HepG2 (cell line): ENCODE results near the gene MEI1. TPM values are rescaled to one million over a fixed set of nuclear protein-coding genes. Genes with fewer than 3 reads are reported as not detected.

Source experiments
- GTF2F1 ChIP-seq: fragments of 150-350 bp; IDR thresholded peaks from 2 replicates; pipeline ENCODE4 v1.6.1; 2014; ENCODE audit warnings: low read length
- KMT2A ChIP-seq: sonication (generic); formaldehyde crosslinking; IDR thresholded peaks from 2 replicates; pipeline ENCODE4 v1.4.0; 2020; ENCODE audit warnings: missing genetic modification reagents
- NCOA1 ChIP-seq: sonication (generic); formaldehyde crosslinking; IDR thresholded peaks from 2 replicates; pipeline ENCODE4 v1.9.0; 2021; ENCODE audit warnings: missing genetic modification reagents
- SMAD1 ChIP-seq: sonication (generic); formaldehyde crosslinking; IDR thresholded peaks from 2 replicates; pipeline ENCODE4 v1.4.0; 2020; ENCODE audit warnings: missing genetic modification reagents, low read depth, mild to moderate bottlenecking, borderline replicate concordance
- SRSF1 ChIP-seq: fragments of 200-400 bp; formaldehyde crosslinking; optimal IDR thresholded peaks from 2 replicates; pipeline ENCODE3; 2017; ENCODE audit warnings: mild to moderate bottlenecking, low read depth, low read length, moderate library complexity
- TAF1 ChIP-seq: sonication (generic); formaldehyde crosslinking; IDR thresholded peaks from 2 replicates; pipeline ENCODE4 v1.4.0; 2020; ENCODE audit warnings: missing genetic modification reagents
- ZFY ChIP-seq: sonication (generic); formaldehyde crosslinking; IDR thresholded peaks from 2 replicates; pipeline ENCODE4 v1.4.0; 2020; ENCODE audit warnings: missing genetic modification reagents
- ZNF572 ChIP-seq: sonication (generic); formaldehyde crosslinking; IDR thresholded peaks from 2 replicates; pipeline ENCODE4 v1.5.1; 2020; ENCODE audit warnings: mild to moderate bottlenecking, missing genetic modification reagents
- ZNF777 ChIP-seq: sonication (generic); formaldehyde crosslinking; IDR thresholded peaks from 2 replicates; pipeline ENCODE4 v1.4.0; 2020; ENCODE audit warnings: missing genetic modification reagents
- polyA plus RNA-seq, 8 experiments: library from polyadenylated mRNA; depleted of rRNA in 3 of 8; stranded (reverse) in 7 of 8; unstranded in 1 of 8; fragments of >200 nt; fragmentation: Illumina TruSeq in 4 of 8; extraction: Trizol in 4 of 8; gene quantifications; 2 replicates each; pipeline versions ENCODE4 v1.2.1 to v1.2.3, GENCODE V29; 2011 to 2016; ENCODE audit warnings: low read depth in 4 of 8, missing spikeins in 1 of 8, mixed read lengths in 1 of 8; ENCODE audit not compliant: insufficient read depth in 1 of 8
- total RNA-seq, 5 experiments: library from RNA; depleted of rRNA; stranded (reverse); fragments of >200 nt; fragmentation: Illumina TruSeq; extraction: Trizol; gene quantifications; 2 replicates each; pipeline ENCODE4 v1.2.3, GENCODE V29; 2016; ENCODE audit warnings: low read depth in 1 of 5
- TF ChIP-seq, protein P1 (sequence below): sonication (generic); formaldehyde crosslinking; IDR thresholded peaks from 2 replicates; pipeline ENCODE4 v1.4.0; 2020; ENCODE audit warnings: low read depth, missing genetic modification reagents
- TF ChIP-seq, protein P2 (sequence below): fragments of 450-650 bp; IDR thresholded peaks from 2 replicates; pipeline ENCODE4 v1.6.1; 2017
- TF ChIP-seq, protein P3 (sequence below): sonication (generic); formaldehyde crosslinking; IDR thresholded peaks from 2 replicates; pipeline ENCODE4 v1.4.0; 2020; ENCODE audit warnings: missing genetic modification reagents
- TF ChIP-seq, protein P4 (sequence below): sonication (generic); formaldehyde crosslinking; conservative IDR thresholded peaks from 2 replicates; pipeline ENCODE4 v1.8.0; 2022; ENCODE audit warnings: mild to moderate bottlenecking, moderate library complexity, missing genetic modification reagents
- TF ChIP-seq, protein P5 (sequence below): sonication (generic); formaldehyde crosslinking; IDR thresholded peaks from 2 replicates; pipeline ENCODE4 v1.4.0; 2020; ENCODE audit warnings: missing genetic modification reagents

MEI1 gene
- total and polyA plus RNA-seq, 2 of the 13 experiments (the other 11 are each of a cell fraction or from before 2014, with no cell fraction given), result 0.75 to 1.9 TPM

DNA sequence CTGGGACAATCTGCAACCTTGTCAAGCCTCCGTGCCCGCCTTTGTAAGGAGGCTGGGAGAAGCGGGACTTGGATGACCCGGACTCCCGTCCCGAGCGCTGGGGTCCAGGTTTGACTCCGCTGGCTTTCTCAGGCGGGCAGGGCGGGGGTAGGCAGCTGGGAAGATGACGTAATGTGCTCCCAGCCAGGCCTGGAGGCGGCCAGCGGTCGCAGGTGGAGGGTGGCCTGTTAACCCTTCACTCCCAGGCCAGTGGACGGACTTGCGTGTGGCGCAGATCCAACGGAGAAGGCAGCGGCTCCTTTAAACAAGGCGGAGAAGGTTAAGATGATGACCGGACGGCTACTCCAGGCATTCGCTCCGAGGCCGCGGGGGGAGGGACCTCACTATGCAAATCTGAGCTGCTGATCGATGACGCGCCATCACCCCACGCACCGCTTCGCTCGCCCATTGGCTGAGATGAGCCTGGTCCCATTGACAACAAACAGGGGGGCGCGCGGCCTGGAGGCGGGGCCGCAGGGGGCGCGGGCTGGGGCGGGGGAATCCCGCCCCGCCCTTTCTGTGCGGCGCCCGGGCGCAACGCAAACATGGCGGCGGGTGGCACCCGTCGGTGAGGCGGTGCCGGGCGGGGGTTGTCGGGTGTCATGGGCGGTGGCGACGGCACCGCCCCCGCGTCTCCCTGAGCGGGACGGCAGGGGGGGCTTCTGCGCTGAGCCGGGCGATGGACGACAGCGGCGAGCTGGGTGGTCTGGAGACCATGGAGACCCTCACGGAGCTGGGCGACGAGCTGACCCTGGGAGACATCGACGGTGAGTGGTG is 133.5 kb downstream of the MEI1 start, which contains the start of gene SREBF2 (continued):
- TF ChIP-seq SMAD1 (0 out of 2 replicates have a peak, but pooled peaks have one; percentile 80), ZFY (CRISPR knock-in tag) (peak; percentile 59; the same call in 1 of the 2 replicates), ZNF572 (no peak), ZNF777 (peak; percentile 92), SRSF1 (no peak), GTF2F1 (0 out of 2 replicates have a peak, but pooled peaks have one; percentile 58), KMT2A (CRISPR knock-in tag) (peak; percentile 11), NCOA1 (CRISPR knock-in tag) (no peak), TAF1 (CRISPR knock-in tag) (peak; percentile 81)
- TF ChIP-seq, protein P1, sequence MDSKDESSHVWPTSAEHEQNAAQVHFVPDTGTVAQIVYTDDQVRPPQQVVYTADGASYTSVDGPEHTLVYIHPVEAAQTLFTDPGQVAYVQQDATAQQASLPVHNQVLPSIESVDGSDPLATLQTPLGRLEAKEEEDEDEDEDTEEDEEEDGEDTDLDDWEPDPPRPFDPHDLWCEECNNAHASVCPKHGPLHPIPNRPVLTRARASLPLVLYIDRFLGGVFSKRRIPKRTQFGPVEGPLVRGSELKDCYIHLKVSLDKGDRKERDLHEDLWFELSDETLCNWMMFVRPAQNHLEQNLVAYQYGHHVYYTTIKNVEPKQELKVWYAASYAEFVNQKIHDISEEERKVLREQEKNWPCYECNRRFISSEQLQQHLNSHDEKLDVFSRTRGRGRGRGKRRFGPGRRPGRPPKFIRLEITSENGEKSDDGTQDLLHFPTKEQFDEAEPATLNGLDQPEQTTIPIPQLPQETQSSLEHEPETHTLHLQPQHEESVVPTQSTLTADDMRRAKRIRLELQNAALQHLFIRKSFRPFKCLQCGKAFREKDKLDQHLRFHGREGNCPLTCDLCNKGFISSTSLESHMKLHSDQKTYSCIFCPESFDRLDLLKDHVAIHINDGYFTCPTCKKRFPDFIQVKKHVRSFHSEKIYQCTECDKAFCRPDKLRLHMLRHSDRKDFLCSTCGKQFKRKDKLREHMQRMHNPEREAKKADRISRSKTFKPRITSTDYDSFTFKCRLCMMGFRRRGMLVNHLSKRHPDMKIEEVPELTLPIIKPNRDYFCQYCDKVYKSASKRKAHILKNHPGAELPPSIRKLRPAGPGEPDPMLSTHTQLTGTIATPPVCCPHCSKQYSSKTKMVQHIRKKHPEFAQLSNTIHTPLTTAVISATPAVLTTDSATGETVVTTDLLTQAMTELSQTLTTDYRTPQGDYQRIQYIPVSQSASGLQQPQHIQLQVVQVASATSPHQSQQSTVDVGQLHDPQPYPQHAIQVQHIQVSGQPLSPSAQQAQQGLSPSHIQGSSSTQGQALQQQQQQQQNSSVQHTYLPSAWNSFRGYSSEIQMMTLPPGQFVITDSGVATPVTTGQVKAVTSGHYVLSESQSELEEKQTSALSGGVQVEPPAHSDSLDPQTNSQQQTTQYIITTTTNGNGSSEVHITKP (CRISPR knock-in tag), result peak; percentile 40; the same call in 1 of the 2 replicates
- TF ChIP-seq, protein P2, sequence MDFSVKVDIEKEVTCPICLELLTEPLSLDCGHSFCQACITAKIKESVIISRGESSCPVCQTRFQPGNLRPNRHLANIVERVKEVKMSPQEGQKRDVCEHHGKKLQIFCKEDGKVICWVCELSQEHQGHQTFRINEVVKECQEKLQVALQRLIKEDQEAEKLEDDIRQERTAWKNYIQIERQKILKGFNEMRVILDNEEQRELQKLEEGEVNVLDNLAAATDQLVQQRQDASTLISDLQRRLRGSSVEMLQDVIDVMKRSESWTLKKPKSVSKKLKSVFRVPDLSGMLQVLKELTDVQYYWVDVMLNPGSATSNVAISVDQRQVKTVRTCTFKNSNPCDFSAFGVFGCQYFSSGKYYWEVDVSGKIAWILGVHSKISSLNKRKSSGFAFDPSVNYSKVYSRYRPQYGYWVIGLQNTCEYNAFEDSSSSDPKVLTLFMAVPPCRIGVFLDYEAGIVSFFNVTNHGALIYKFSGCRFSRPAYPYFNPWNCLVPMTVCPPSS, result no peak
- TF ChIP-seq, protein P3, sequence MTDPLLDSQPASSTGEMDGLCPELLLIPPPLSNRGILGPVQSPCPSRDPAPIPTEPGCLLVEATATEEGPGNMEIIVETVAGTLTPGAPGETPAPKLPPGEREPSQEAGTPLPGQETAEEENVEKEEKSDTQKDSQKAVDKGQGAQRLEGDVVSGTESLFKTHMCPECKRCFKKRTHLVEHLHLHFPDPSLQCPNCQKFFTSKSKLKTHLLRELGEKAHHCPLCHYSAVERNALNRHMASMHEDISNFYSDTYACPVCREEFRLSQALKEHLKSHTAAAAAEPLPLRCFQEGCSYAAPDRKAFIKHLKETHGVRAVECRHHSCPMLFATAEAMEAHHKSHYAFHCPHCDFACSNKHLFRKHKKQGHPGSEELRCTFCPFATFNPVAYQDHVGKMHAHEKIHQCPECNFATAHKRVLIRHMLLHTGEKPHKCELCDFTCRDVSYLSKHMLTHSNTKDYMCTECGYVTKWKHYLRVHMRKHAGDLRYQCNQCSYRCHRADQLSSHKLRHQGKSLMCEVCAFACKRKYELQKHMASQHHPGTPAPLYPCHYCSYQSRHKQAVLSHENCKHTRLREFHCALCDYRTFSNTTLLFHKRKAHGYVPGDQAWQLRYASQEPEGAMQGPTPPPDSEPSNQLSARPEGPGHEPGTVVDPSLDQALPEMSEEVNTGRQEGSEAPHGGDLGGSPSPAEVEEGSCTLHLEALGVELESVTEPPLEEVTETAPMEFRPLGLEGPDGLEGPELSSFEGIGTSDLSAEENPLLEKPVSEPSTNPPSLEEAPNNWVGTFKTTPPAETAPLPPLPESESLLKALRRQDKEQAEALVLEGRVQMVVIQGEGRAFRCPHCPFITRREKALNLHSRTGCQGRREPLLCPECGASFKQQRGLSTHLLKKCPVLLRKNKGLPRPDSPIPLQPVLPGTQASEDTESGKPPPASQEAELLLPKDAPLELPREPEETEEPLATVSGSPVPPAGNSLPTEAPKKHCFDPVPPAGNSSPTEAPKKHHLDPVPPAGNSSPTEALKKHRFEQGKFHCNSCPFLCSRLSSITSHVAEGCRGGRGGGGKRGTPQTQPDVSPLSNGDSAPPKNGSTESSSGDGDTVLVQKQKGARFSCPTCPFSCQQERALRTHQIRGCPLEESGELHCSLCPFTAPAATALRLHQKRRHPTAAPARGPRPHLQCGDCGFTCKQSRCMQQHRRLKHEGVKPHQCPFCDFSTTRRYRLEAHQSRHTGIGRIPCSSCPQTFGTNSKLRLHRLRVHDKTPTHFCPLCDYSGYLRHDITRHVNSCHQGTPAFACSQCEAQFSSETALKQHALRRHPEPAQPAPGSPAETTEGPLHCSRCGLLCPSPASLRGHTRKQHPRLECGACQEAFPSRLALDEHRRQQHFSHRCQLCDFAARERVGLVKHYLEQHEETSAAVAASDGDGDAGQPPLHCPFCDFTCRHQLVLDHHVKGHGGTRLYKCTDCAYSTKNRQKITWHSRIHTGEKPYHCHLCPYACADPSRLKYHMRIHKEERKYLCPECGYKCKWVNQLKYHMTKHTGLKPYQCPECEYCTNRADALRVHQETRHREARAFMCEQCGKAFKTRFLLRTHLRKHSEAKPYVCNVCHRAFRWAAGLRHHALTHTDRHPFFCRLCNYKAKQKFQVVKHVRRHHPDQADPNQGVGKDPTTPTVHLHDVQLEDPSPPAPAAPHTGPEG, result no peak
- TF ChIP-seq, protein P4, sequence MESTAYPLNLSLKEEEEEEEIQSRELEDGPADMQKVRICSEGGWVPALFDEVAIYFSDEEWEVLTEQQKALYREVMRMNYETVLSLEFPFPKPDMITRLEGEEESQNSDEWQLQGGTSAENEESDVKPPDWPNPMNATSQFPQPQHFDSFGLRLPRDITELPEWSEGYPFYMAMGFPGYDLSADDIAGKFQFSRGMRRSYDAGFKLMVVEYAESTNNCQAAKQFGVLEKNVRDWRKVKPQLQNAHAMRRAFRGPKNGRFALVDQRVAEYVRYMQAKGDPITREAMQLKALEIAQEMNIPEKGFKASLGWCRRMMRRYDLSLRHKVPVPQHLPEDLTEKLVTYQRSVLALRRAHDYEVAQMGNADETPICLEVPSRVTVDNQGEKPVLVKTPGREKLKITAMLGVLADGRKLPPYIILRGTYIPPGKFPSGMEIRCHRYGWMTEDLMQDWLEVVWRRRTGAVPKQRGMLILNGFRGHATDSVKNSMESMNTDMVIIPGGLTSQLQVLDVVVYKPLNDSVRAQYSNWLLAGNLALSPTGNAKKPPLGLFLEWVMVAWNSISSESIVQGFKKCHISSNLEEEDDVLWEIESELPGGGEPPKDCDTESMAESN (CRISPR knock-in tag), result peak; percentile 66
- TF ChIP-seq, protein P5, sequence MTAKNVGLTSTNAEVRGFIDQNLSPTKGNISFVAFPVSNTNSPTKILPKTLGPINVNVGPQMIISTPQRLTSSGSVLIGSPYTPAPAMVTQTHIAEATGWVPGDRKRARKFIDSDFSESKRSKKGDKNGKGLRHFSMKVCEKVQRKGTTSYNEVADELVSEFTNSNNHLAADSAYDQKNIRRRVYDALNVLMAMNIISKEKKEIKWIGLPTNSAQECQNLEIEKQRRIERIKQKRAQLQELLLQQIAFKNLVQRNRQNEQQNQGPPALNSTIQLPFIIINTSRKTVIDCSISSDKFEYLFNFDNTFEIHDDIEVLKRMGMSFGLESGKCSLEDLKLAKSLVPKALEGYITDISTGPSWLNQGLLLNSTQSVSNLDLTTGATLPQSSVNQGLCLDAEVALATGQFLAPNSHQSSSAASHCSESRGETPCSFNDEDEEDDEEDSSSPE (CRISPR knock-in tag), result peak; percentile 64
